HG03066 (cell line): ENCODE results near the gene HELZ2.

ENCODE experiments used
- ATAC-seq: cut with Tn5 transposase; IDR thresholded peaks from one replicate; pipeline ENCODE4 v1.9.1; 2021; ENCODE audit warnings: low read depth; ENCODE audit not compliant: unreplicated experiment

HELZ2 gene

GRCh38 chr20:63554361-63555278, 19.4 kb downstream of the HELZ2 start:
- ATAC-seq = no peak

GRCh38 chr20:63553933-63554290, 20.1 kb downstream of the HELZ2 start, which contains the start of gene FNDC11:
Gene FNDC11 (plus strand): TSS chr20:63554159. CDS start chr20:63555664, 1,505 bp downstream.
- ATAC-seq = no peak

GRCh38 chr20:63553251-63553932, 20.6 kb downstream of the HELZ2 start:
- no peak for ATAC-seq

- no peak for ATAC-seq
Observed at GRCh38 chr20:63552481-63553249, 21.4 kb downstream of the HELZ2 start.

- ATAC-seq = no peak
Observed at GRCh38 chr20:63551068-63551467, 23.0 kb downstream of the HELZ2 start.

GRCh38 chr20:63549679-63550282, 24.3 kb downstream of the HELZ2 start:
- no peak for ATAC-seq

- ATAC-seq = no peak
Observed at GRCh38 chr20:63549019-63549418, 25.0 kb downstream of the HELZ2 start.

GRCh38 chr20:63548542-63548941, 25.5 kb downstream of the HELZ2 start:
- no peak for ATAC-seq

- ATAC-seq = no peak
Observed at GRCh38 chr20:63547725-63548480, 26.1 kb downstream of the HELZ2 start, which contains the start of gene SRMS. Gene SRMS (minus strand): TSS chr20:63547749. CDS start chr20:63547463, 286 bp downstream.

GRCh38 chr20:63546956-63547724, 26.9 kb downstream of the HELZ2 start:
- no peak for ATAC-seq

GRCh38 chr20:63546256-63546955, 27.6 kb downstream of the HELZ2 start:
- no peak for ATAC-seq

GRCh38 chr20:63545814-63546213, 28.2 kb downstream of the HELZ2 start:
- ATAC-seq = no peak

GRCh38 chr20:63544958-63545516, 29.0 kb downstream of the HELZ2 start:
- no peak for ATAC-seq

GRCh38 chr20:63544241-63544957, 29.6 kb downstream of the HELZ2 start:
- ATAC-seq = no peak

GRCh38 chr20:63543733-63544132, 30.3 kb downstream of the HELZ2 start:
- no peak for ATAC-seq

GRCh38 chr20:63543131-63543530, 30.9 kb downstream of the HELZ2 start:
- no peak for ATAC-seq

- ATAC-seq = no peak
Observed at GRCh38 chr20:63542696-63543095, 31.3 kb downstream of the HELZ2 start.
